WTC11 (cell line): ENCODE data around the gene LMOD2.

Source experiments
- ATF1 ChIP-seq: sonication (generic); formaldehyde crosslinking; IDR thresholded peaks from 2 replicates; pipeline ENCODE4 v1.8.1; 2023; ENCODE audit warnings: mild to moderate bottlenecking, moderate library complexity, missing genetic modification reagents
- GABPB1 ChIP-seq: sonication (generic); formaldehyde crosslinking; IDR thresholded peaks from 2 replicates; pipeline ENCODE4 v1.8.1; 2023; ENCODE audit warnings: mild to moderate bottlenecking, missing genetic modification reagents
- NFE2L1 ChIP-seq: sonication (generic); formaldehyde crosslinking; IDR thresholded peaks from 2 replicates; pipeline ENCODE4 v1.8.1; 2023; ENCODE audit warnings: missing genetic modification reagents
- NFYB ChIP-seq: sonication (generic); formaldehyde crosslinking; conservative IDR thresholded peaks from 2 replicates; pipeline ENCODE4 v1.8.0; 2022; ENCODE audit warnings: low read depth, missing genetic modification reagents
- SMAD4 ChIP-seq: sonication (generic); formaldehyde crosslinking; IDR thresholded peaks from 2 replicates; pipeline ENCODE4 v1.8.0; 2022; ENCODE audit warnings: mild to moderate bottlenecking, missing genetic modification reagents
- SOX15 ChIP-seq: fragments of 250-450 bp; sonication (Bioruptor Pico); IDR thresholded peaks from 2 replicates; pipeline ENCODE4 v1.9.0; 2021; ENCODE audit warnings: mild to moderate bottlenecking
- SP1 ChIP-seq: sonication (generic); formaldehyde crosslinking; conservative IDR thresholded peaks from 2 replicates; pipeline ENCODE4 v1.8.1; 2022; ENCODE audit warnings: missing genetic modification reagents
- USF2 ChIP-seq: sonication (generic); formaldehyde crosslinking; IDR thresholded peaks from 2 replicates; pipeline ENCODE4 v1.8.1; 2023; ENCODE audit warnings: mild to moderate bottlenecking, missing genetic modification reagents, moderate library complexity
- ZBTB21 ChIP-seq: sonication (generic); formaldehyde crosslinking; IDR thresholded peaks from 2 replicates; pipeline ENCODE4 v1.8.1; 2023; ENCODE audit warnings: mild to moderate bottlenecking, missing genetic modification reagents, borderline replicate concordance
- ZNF219 ChIP-seq: sonication (generic); formaldehyde crosslinking; IDR thresholded peaks from 2 replicates; pipeline ENCODE4 v1.8.0; 2023; ENCODE audit warnings: missing genetic modification reagents, mild to moderate bottlenecking, borderline replicate concordance
- TF ChIP-seq, protein P1 (sequence below): fragments of 200-600 bp; IDR thresholded peaks from 2 replicates; pipeline ENCODE4 v1.8.0; 2022; ENCODE audit warnings: antibody characterized with exemption
- TF ChIP-seq, protein P2 (sequence below): sonication (generic); formaldehyde crosslinking; conservative IDR thresholded peaks from 2 replicates; pipeline ENCODE4 v1.8.1; 2023; ENCODE audit warnings: mild to moderate bottlenecking, low read depth, missing genetic modification reagents, moderate library complexity

GRCh38 chr7:123649964-123650363 lies 5.7 kb upstream of the LMOD2 start:
- TF ChIP-seq NFE2L1 (no peak), NFYB (CRISPR knock-in tag) (no peak), SMAD4 (CRISPR knock-in tag) (no peak), SP1 (CRISPR knock-in tag) (no peak), ZBTB21 (CRISPR knock-in tag) (no peak), SOX15 (CRISPR knock-in tag) (no peak), GABPB1 (CRISPR knock-in tag) (no peak), USF2 (no peak), ZNF219 (no peak), ATF1 (no peak)
- TF ChIP-seq, protein P1, sequence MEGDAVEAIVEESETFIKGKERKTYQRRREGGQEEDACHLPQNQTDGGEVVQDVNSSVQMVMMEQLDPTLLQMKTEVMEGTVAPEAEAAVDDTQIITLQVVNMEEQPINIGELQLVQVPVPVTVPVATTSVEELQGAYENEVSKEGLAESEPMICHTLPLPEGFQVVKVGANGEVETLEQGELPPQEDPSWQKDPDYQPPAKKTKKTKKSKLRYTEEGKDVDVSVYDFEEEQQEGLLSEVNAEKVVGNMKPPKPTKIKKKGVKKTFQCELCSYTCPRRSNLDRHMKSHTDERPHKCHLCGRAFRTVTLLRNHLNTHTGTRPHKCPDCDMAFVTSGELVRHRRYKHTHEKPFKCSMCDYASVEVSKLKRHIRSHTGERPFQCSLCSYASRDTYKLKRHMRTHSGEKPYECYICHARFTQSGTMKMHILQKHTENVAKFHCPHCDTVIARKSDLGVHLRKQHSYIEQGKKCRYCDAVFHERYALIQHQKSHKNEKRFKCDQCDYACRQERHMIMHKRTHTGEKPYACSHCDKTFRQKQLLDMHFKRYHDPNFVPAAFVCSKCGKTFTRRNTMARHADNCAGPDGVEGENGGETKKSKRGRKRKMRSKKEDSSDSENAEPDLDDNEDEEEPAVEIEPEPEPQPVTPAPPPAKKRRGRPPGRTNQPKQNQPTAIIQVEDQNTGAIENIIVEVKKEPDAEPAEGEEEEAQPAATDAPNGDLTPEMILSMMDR: no peak
- TF ChIP-seq, protein P2, sequence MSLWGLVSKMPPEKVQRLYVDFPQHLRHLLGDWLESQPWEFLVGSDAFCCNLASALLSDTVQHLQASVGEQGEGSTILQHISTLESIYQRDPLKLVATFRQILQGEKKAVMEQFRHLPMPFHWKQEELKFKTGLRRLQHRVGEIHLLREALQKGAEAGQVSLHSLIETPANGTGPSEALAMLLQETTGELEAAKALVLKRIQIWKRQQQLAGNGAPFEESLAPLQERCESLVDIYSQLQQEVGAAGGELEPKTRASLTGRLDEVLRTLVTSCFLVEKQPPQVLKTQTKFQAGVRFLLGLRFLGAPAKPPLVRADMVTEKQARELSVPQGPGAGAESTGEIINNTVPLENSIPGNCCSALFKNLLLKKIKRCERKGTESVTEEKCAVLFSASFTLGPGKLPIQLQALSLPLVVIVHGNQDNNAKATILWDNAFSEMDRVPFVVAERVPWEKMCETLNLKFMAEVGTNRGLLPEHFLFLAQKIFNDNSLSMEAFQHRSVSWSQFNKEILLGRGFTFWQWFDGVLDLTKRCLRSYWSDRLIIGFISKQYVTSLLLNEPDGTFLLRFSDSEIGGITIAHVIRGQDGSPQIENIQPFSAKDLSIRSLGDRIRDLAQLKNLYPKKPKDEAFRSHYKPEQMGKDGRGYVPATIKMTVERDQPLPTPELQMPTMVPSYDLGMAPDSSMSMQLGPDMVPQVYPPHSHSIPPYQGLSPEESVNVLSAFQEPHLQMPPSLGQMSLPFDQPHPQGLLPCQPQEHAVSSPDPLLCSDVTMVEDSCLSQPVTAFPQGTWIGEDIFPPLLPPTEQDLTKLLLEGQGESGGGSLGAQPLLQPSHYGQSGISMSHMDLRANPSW: no peak
